Measurements from ENCODE around the gene TMIE. TPM values are rescaled to one million over a fixed set of nuclear protein-coding genes. Genes with fewer than 3 reads are reported as not detected.

TMIE gene
- total and polyA plus RNA-seq, 2 of the 4 experiments (the other 2 are of a cell fraction) = 0.12 TPM; not detected in 1

DNA sequence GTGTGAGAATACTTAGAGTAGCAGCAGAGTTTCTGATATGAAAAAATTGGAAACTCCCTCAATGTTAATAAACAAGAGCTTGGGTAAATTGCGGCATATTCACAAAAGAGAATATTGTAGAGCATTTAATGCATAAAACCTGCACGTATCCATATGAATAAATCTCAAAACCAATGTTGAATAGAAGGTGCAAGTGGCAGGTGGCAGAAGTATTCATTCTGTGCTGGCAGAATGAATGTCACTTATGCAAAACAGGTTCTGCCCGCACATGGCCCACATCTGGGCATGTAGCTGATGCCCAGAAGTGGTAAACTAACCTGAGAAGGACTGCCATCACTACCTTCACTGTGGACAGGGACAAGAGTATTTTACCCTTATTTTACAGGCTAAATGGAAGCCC lies 30.6 kb downstream of the TMIE start:
- H4K5ac ChIP-seq (ENCODE audit: low read depth, low read length) = no peak overlapping the region
- no peak overlapping the region for H4K8ac ChIP-seq (ENCODE audit: low read depth in 2 of 2, low read length in 2 of 2)
- H3K4me1 ChIP-seq (ENCODE audit: control insufficient read depth, insufficient read depth, low read length) = no peaks in the 10 kb centered on the region
- no peak overlapping the region for H3K4me3 ChIP-seq (ENCODE audit: insufficient read depth, low read depth, low read length)
- H2AK9ac ChIP-seq (replicated peaks; ENCODE audit: low read depth, low read length, poor library complexity) = no peak overlapping the region
- ATAC-seq (ENCODE audit: low read depth) (no peak), DNase-seq (no peak)
- H3K14ac ChIP-seq (replicated peaks; ENCODE audit: low read depth, low read length) = no peak overlapping the region
- no peak overlapping the region for H3K18ac ChIP-seq (ENCODE audit: low read depth, low read length)
- H3K27me3 ChIP-seq (ENCODE audit: control insufficient read depth, insufficient read depth, low read length) = peaks cover 27% of the 10 kb centered on the region
- no peak overlapping the region for H3K23ac ChIP-seq (ENCODE audit: low read depth, low read length)
- CTCF ChIA-PET = no interaction called here
- no peaks in the 10 kb centered on the region for H3K9me3 ChIP-seq (ENCODE audit: control insufficient read depth, insufficient read depth, low read length)
- no peak overlapping the region for H2BK5ac ChIP-seq (ENCODE audit: low read depth, low read length, poor library complexity, severe bottlenecking)
- H3K9me1 ChIP-seq (ENCODE audit: insufficient read depth, low read length) = no peaks in the 10 kb centered on the region
- no peak overlapping the region for H2BK120ac ChIP-seq (ENCODE audit: low read depth, low read length)
- H2BK15ac ChIP-seq (ENCODE audit: low read depth, low read length) = no peak overlapping the region
- TF ChIP-seq, protein P1, sequence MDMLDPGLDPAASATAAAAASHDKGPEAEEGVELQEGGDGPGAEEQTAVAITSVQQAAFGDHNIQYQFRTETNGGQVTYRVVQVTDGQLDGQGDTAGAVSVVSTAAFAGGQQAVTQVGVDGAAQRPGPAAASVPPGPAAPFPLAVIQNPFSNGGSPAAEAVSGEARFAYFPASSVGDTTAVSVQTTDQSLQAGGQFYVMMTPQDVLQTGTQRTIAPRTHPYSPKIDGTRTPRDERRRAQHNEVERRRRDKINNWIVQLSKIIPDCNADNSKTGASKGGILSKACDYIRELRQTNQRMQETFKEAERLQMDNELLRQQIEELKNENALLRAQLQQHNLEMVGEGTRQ (IDR thresholded peaks at IDR 0.05; ENCODE audit: low read depth, low read length) = no peak
- TF ChIP-seq NFE2L2 (IDR thresholded peaks at IDR 0.05; ENCODE audit: low read depth, low read length) = no peak
- no peak for TF ChIP-seq FOS (IDR thresholded peaks at IDR 0.05; ENCODE audit: low read depth, low read length)
- TF ChIP-seq RAD21 (IDR thresholded peaks at IDR 0.05; ENCODE audit: low read length) = no peak
- no peak for TF ChIP-seq POLR2A (IDR thresholded peaks at IDR 0.05; ENCODE audit: low read depth, low read length)
- TF ChIP-seq CEBPB (IDR thresholded peaks at IDR 0.05; ENCODE audit: low read depth, low read length) = no peak
- no peak for TF ChIP-seq RCOR1 (IDR thresholded peaks at IDR 0.05; ENCODE audit: insufficient replicate concordance, low read length)
- TF ChIP-seq ELK1 (IDR thresholded peaks at IDR 0.05; ENCODE audit: borderline replicate concordance, low read depth, low read length) = no peak
- no peak for TF ChIP-seq SMC3 (IDR thresholded peaks at IDR 0.05; ENCODE audit: low read depth, low read length)
- TF ChIP-seq BHLHE40 (IDR thresholded peaks at IDR 0.05; ENCODE audit: low read depth, low read length) = no peak
- no peak for TF ChIP-seq MAFK (IDR thresholded peaks at IDR 0.05; ENCODE audit: low read depth, low read length)
- no peak for TF ChIP-seq MAZ (IDR thresholded peaks at IDR 0.05; ENCODE audit: borderline replicate concordance, low read depth, low read length)
- no peak for TF ChIP-seq MXI1 (IDR thresholded peaks at IDR 0.05; ENCODE audit: borderline replicate concordance, low read depth, low read length)
- TF ChIP-seq, protein P2, sequence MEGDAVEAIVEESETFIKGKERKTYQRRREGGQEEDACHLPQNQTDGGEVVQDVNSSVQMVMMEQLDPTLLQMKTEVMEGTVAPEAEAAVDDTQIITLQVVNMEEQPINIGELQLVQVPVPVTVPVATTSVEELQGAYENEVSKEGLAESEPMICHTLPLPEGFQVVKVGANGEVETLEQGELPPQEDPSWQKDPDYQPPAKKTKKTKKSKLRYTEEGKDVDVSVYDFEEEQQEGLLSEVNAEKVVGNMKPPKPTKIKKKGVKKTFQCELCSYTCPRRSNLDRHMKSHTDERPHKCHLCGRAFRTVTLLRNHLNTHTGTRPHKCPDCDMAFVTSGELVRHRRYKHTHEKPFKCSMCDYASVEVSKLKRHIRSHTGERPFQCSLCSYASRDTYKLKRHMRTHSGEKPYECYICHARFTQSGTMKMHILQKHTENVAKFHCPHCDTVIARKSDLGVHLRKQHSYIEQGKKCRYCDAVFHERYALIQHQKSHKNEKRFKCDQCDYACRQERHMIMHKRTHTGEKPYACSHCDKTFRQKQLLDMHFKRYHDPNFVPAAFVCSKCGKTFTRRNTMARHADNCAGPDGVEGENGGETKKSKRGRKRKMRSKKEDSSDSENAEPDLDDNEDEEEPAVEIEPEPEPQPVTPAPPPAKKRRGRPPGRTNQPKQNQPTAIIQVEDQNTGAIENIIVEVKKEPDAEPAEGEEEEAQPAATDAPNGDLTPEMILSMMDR (conservative IDR thresholded peaks at IDR 0.05; ENCODE audit: low read depth, low read length) = no peak
- TF ChIP-seq RFX5 (IDR thresholded peaks at IDR 0.05; ENCODE audit: low read depth, low read length) = no peak
- no peak overlapping the region for H2AK5ac ChIP-seq (ENCODE audit: low read depth, low read length)
- intact Hi-C loops (cut with micrococcal nuclease) (no loop called here), in situ Hi-C loops (cut with MboI; ENCODE audit: low sequenced_read_pairs) (no loop called here), dilution Hi-C loops (cut with HindIII; ENCODE audit: low sequenced_read_pairs, unreplicated experiment) (no loop called here)
- no peak overlapping the region for H3K9ac ChIP-seq (ENCODE audit: low read depth, low read length)
- no peak overlapping the region for H2BK20ac ChIP-seq (ENCODE audit: low read depth, low read length)
- no TSS peak for BruUV-seq (replicated peaks)
- 88% methylated on average over 1 of the region's 3 CpGs; no CpG with 5 or more reads in 1 of the 2 experiments for WGBS, 2 experiments (ENCODE audit: extremely low coverage in 2 of 2, insufficient read length in 1 of 2)
- no peak overlapping the region for H2AFZ ChIP-seq (replicated peaks; ENCODE audit: low read length, poor library complexity)
- H4K91ac ChIP-seq (ENCODE audit: insufficient read depth, low read depth, low read length) = no peak overlapping the region
- H4K20me1 ChIP-seq (ENCODE audit: insufficient read depth, low read length) = no peaks in the 10 kb centered on the region
- H3K56ac ChIP-seq (ENCODE audit: extremely low read depth, insufficient read depth, low read length) = no peak overlapping the region
- H3K27ac ChIP-seq (ENCODE audit: insufficient read depth, low read length) = no peak overlapping the region
- no peaks in the 10 kb centered on the region for H3K36me3 ChIP-seq (ENCODE audit: control insufficient read depth, insufficient read depth, low read length)
- H3K4me2 ChIP-seq (ENCODE audit: low read depth, low read length) = no peak overlapping the region
- no peaks in the 10 kb centered on the region for H3K79me1 ChIP-seq (ENCODE audit: low read depth in 1 of 2, low read length in 2 of 2)
- POLR2A ChIA-PET (ENCODE audit: unreplicated experiment) = no interaction called here
- no peak overlapping the region for H3K4ac ChIP-seq (ENCODE audit: low read depth, low read length)

Measured in IMR-90 (cell line).